ENCODE measurements around the gene RFT1. TPM values are rescaled to one million over a fixed set of nuclear protein-coding genes. Genes with fewer than 3 reads are reported as not detected.

The RFT1 gene
- total RNA-seq, 2 experiments from 2014 or later: 8.5 to 10.2 TPM

DNA sequence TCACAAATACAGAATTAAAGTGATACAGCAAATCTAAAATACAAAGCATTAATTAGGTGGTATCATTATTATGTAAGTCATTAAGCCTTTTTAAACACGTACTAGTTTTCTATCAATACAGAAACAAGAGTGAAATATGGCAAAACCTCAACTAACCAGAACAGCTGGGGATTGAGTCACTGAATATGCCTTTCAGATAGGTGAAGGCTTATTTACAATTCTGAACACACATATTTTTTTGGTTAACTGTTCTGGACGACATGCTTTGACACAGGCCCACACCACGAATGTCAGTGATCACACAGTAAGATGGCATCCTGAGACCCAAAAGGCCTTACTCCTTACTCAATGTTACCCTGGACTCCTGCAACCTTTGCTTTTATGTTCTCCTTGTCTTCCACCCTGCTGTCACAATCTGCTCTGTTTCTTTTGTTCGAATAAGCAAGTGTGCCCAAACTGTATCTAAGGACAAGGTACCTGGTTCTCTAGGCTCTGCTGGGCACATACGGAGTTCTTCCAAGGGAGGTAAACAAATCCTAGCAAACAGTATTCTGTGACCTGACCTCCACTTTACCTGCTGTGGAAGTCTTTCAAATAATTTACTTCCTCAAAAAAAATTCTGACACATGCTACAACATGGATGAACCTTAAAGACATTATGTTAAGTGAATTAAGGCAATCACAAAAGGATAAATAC, 91.4 kb downstream of the RFT1 start:
- intact Hi-C loops (cut with DNase I, micrococcal nuclease): loop anchor here in 1 of 2 experiments (10.0 kb wide), 1 partner anchor 1504 kb away; the partner anchor contains the start of gene RAD54L2
- Histone ChIP-seq H3K4me3 (ENCODE audit: low read length) (no peak overlapping the region), H3K9me3 (ENCODE audit: control insufficient read depth in 1 of 2, insufficient read depth in 1 of 2, low read length in 2 of 2) (no peaks in the 10 kb centered on the region), H3K27me3 (ENCODE audit: control insufficient read depth in 1 of 2, insufficient read depth in 2 of 2, low read length in 2 of 2) (no peaks in the 10 kb centered on the region), H3K4me1 (ENCODE audit: insufficient read depth, low read length) (peaks cover 69% of the 10 kb centered on the region), H3K27ac (ENCODE audit: low read depth in 1 of 2, low read length in 2 of 2) (no peak overlapping the region), H3K36me3 (ENCODE audit: insufficient read depth, low read length) (no peaks in the 10 kb centered on the region)
- CTCF ChIA-PET: no interaction called here
- Mint-ChIP-seq H3K9me3 (no peaks in the 10 kb centered on the region), H3K27me3 (no peaks in the 10 kb centered on the region), H3K27ac (peak overlapping the region; percentile 66), H3K36me3 (ENCODE audit: low read depth) (peaks cover 8% of the 10 kb centered on the region), H3K4me3 (peak overlapping the region; percentile 23), H3K4me1 (ENCODE audit: low read depth) (peaks cover 83% of the 10 kb centered on the region)
- POLR2A ChIA-PET: interaction anchor here (0.6 kb wide), 1 partner anchor 109 kb away, joined by 3 read pairs; no protein-coding TSS in a partner anchor
- ATAC-seq (ENCODE audit: poor library complexity): peak; percentile 13
- DNase-seq: no peak
- TF ChIP-seq, protein P1, sequence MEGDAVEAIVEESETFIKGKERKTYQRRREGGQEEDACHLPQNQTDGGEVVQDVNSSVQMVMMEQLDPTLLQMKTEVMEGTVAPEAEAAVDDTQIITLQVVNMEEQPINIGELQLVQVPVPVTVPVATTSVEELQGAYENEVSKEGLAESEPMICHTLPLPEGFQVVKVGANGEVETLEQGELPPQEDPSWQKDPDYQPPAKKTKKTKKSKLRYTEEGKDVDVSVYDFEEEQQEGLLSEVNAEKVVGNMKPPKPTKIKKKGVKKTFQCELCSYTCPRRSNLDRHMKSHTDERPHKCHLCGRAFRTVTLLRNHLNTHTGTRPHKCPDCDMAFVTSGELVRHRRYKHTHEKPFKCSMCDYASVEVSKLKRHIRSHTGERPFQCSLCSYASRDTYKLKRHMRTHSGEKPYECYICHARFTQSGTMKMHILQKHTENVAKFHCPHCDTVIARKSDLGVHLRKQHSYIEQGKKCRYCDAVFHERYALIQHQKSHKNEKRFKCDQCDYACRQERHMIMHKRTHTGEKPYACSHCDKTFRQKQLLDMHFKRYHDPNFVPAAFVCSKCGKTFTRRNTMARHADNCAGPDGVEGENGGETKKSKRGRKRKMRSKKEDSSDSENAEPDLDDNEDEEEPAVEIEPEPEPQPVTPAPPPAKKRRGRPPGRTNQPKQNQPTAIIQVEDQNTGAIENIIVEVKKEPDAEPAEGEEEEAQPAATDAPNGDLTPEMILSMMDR (IDR thresholded peaks at IDR 0.05): no peak

Other genes with a start within 250 kb of the RFT1 start
- 10 to 100 TPM; 39.8 to 42.6 TPM for gene STIMATE, start 232.9 kb downstream of the RFT1 start, total RNA-seq
- gene SFMBT1, start 84.4 kb downstream of the RFT1 start, total RNA-seq: 10 to 100 TPM; 54.3 to 55.9 TPM
- 10 to 100 TPM; 18.1 to 20.1 TPM for gene PRKCD, start 30.8 kb upstream of the RFT1 start, total RNA-seq
- gene TKT, start 125.6 kb upstream of the RFT1 start, total RNA-seq: 100 to 1,000 TPM in 1 of 2 experiments, 10 to 100 TPM in 1; 91.5 to 103 TPM
- 10 to 100 TPM; 58.9 to 60.1 TPM for gene DCP1A, start 217.1 kb upstream of the RFT1 start, total RNA-seq